Globus pallidus (tissue), 1 donor: ENCODE results near the gene SCAPER.

Experiments used
- DNase-seq: peaks from one replicate; pipeline ENCODE4 v3.0.0-alpha.2; 2015; ENCODE audit warnings: low spot score

The SCAPER gene

GRCh38 chr15:76669521-76670207, 235.5 kb downstream of the SCAPER start:
- no peak for DNase-seq

GRCh38 chr15:76668900-76669299, 236.2 kb downstream of the SCAPER start:
- DNase-seq: no peak

- no peak for DNase-seq
These were observed 237.0 kb downstream of the SCAPER start for GRCh38 chr15:76667943-76668715.

GRCh38 chr15:76664895-76665294, 240.2 kb downstream of the SCAPER start:
- DNase-seq: no peak

- no peak for DNase-seq
These were observed 240.7 kb downstream of the SCAPER start for GRCh38 chr15:76664411-76664810.

GRCh38 chr15:76663529-76663928, 241.6 kb downstream of the SCAPER start:
- DNase-seq: no peak

DNA sequence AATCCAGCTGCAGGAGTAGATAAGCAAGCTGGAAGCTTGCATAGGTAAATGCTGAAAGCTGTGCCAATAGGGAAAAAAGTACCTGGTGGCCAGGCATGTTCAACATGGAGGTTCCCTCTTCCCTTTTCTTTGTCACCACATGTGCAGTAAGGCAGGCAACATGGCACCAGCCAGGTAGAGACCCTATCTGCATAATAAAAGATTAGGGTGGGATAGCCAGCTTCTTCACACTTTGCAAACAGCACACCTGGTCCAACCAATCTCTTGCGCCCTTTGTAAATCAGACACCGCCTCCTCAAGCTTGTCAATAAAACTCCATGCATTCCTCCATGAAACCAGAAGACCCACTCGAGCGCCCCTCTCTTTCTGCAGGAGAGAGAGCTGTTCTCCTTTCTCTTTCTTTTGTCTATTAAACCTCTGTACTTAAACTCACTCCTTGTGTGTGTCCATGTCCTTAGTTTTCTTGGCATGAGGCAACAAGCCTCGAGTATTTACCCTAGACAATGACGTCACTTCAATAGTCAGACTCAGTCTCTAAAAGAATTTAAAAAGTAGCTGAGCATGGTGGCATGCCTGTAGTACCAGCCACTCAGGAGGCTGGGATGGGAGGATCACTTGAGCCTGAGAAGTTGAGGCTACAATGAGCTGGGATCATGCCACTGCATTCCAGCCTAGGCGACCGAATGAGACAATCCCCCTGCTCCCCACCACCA, 256.3 kb downstream of the SCAPER start:
- DNase-seq: no peak

- DNase-seq: no peak
These were observed 257.5 kb downstream of the SCAPER start for GRCh38 chr15:76647612-76648011.

DNA sequence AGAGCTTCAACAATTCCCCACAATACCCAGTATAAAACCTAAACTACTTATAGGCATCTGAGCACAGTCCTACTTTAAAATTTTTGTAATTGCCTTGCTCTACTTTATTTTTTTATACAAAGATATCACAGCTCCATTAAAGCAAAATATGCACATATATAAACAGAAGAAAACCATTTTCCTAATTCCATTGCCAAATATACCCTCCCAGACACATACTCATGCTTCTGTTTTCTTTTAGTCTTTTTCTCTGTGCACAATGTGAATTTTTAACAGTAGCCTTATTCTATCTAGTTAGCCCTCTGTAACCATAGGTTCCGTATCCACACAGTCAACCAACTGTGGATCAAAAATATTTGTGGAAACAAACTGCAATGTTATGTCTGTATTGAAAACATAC, 260.5 kb downstream of the SCAPER start:
- DNase-seq: no peak

DNA sequence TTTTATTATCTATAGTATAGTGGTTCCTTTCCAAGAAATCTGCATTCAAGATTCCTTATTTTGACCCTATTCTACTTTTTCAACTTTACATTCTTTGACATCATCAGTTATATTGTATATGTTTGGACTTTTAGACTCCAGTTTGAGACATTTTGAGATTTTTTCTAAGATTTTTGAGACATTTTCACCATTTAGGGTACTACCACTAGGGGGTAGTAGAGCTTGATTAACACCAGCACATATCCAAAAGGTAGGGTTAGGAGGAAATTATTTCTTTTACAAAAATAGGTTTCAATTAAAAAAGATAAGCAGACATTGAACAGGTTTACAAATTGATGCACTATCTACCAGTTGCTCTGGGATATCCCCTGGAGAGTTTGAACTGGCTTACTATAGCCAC, 262.5 kb downstream of the SCAPER start:
- DNase-seq: no peak

GRCh38 chr15:76637166-76637565, 268.0 kb downstream of the SCAPER start:
- DNase-seq: no peak

DNA sequence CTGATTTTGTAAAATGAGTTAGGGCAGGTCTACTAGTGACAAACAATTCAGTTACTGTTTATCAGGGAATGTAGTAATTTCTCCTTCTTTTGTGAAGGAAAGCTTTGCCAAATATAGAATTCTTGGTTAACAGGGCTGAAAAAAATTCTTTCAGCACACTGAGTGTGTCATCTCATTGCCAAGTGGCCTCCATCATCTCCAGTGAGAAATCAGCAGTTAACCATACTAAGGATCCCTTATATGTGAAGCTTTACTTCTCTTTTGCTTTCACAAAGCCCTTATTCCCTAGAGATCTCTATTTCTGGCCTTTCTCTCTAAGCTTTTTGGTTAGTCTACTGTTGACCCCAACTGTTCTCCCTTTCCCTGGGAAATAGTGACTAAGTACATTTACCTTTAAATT, 269.1 kb downstream of the SCAPER start:
- no peak for DNase-seq

GRCh38 chr15:76626611-76627010, 278.5 kb downstream of the SCAPER start:
- no peak for DNase-seq

- DNase-seq: no peak
These were observed 279.9 kb downstream of the SCAPER start for GRCh38 chr15:76625267-76625666.

- no peak for DNase-seq
These were observed 290.4 kb downstream of the SCAPER start for GRCh38 chr15:76614725-76615124.

- DNase-seq: no peak
These were observed 316.1 kb downstream of the SCAPER start for GRCh38 chr15:76588811-76589747.

DNA sequence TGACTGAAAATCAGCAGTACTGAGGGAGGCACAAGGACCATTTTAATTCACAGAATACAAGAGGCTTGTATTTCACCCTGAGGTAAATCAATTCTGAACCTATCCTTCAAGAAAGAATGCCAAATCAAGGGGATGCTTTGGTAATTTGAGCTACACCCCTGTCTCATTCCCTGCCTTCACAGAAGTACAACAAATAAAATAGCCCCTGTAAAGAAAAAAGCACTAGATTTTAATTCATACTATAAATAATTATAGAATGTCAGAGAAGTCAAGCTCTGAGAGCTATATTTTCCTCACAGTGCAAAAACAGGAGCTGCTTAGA, 319.6 kb downstream of the SCAPER start:
- no peak for DNase-seq

DNA sequence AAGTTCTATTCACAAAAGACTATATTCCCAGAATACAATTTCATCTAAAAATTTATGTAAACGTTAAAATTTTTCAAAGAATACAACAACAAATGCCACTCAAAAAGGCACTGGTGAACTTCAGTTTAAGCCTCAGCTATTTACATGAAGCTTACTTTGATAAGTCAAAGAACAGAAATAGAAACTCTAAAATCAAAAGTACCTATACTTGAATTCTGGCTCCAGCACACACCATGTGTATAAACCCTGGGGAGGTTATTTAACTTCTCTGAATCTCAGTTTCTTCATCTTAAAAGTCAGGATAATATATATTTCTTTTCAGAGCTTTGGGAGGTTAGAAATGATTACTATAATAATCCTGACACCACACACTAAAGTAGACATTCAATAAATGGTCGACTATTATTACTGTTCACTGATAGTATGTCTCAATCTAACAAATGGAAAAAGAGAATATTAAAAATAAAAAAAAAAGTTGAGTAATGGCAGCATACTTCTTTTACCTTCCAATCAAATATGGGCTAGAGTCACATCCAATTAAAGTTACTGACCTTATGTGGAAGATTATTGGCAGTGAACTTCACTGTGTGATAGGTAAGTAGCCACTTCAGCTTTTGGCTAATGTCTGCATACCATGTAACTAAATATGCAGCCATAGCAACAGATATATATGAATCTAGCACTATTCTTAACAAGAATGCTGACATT, 320.1 kb downstream of the SCAPER start:
- DNase-seq: no peak

- DNase-seq: no peak
These were observed 322.6 kb downstream of the SCAPER start for GRCh38 chr15:76582550-76582949.

GRCh38 chr15:76577879-76578512, 327.1 kb downstream of the SCAPER start:
- no peak for DNase-seq
